ENCODE data around the gene ERP44.
"Not testable (repeated sequence)": the region's sequence is repeated elsewhere in the genome, so short reads cannot be mapped to it uniquely, and the experiment has no call there.

ERP44 gene

GRCh38 chr9:100083448-100084127 is 15.2 kb downstream of the ERP44 start:
- TF ChIP-seq CTCF (IDR thresholded peaks at IDR 0.05): no peak
- Histone ChIP-seq H3K9me3 (no peaks in the 10 kb centered on the region), H3K36me3 (no peaks in the 10 kb centered on the region), H3K4me3 (ENCODE audit: low read depth in 1 of 2, low read length in 1 of 2) (no peak overlapping the region), H3K27ac (no peak overlapping the region), H3K27me3 (no peaks in the 10 kb centered on the region), H3K4me1 (ENCODE audit: control insufficient read depth in 1 of 2, insufficient read depth in 1 of 2, low read depth in 1 of 2, low read length in 1 of 2) (peaks cover 13 to 24% of the 10 kb centered on the region in 2 experiments)

DNA sequence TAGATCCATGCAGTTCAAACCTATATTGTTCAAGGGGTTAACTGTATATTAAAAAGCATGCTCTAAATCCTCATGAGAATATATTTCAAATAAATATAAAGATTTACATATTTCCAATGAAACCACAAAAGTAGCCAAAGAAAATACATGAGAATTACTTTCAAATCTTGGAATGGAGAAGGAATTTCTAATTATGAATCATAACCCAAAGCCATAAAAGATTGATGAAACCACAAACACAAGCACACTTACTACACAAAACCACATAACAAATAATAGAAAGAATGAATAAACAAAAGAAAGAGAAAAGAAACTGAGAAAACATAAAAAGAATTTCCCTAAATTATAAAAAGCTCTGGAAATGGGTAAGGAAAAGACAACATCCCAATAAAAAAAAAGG is 16.0 kb downstream of the ERP44 start:
- H3K4me3 ChIP-seq (ENCODE audit: low read depth in 1 of 2, low read length in 1 of 2): no peak overlapping the region
- H3K36me3 ChIP-seq: no peaks in the 10 kb centered on the region
- H3K27ac ChIP-seq: no peak overlapping the region
- no peak for TF ChIP-seq CTCF (IDR thresholded peaks at IDR 0.05)
- peaks cover 13 to 17% of the 10 kb centered on the region in 2 experiments for H3K4me1 ChIP-seq (ENCODE audit: control insufficient read depth in 1 of 2, insufficient read depth in 1 of 2, low read depth in 1 of 2, low read length in 1 of 2)
- no peaks in the 10 kb centered on the region for H3K9me3 ChIP-seq
- H3K27me3 ChIP-seq: no peaks in the 10 kb centered on the region

GRCh38 chr9:100076256-100076655 is 22.5 kb downstream of the ERP44 start:
- not testable (repeated sequence) for H3K36me3 ChIP-seq; H3K4me1 ChIP-seq (ENCODE audit: control insufficient read depth in 1 of 2, insufficient read depth in 1 of 2, low read depth in 1 of 2, low read length in 1 of 2); H3K4me3 ChIP-seq (ENCODE audit: low read depth in 1 of 2, low read length in 1 of 2); H3K27me3 ChIP-seq; H3K27ac ChIP-seq; H3K9me3 ChIP-seq

- H3K4me1 ChIP-seq (ENCODE audit: control insufficient read depth in 1 of 2, insufficient read depth in 1 of 2, low read depth in 1 of 2, low read length in 1 of 2): no peaks in the 10 kb centered on the region
- H3K4me3 ChIP-seq (ENCODE audit: low read depth in 1 of 2, low read length in 1 of 2): no peak overlapping the region
- H3K9me3 ChIP-seq: no peaks in the 10 kb centered on the region
- no peaks in the 10 kb centered on the region for H3K36me3 ChIP-seq
- H3K27me3 ChIP-seq: no peaks in the 10 kb centered on the region
- no peak for TF ChIP-seq CTCF (IDR thresholded peaks at IDR 0.05)
- H3K27ac ChIP-seq: no peak overlapping the region
Measured at GRCh38 chr9:100074989-100075388, 23.8 kb downstream of the ERP44 start.

GRCh38 chr9:100074093-100074492 is 24.7 kb downstream of the ERP44 start:
- Histone ChIP-seq H3K9me3 (no peaks in the 10 kb centered on the region), H3K4me3 (ENCODE audit: low read depth in 1 of 2, low read length in 1 of 2) (no peak overlapping the region), H3K4me1 (ENCODE audit: control insufficient read depth in 1 of 2, insufficient read depth in 1 of 2, low read depth in 1 of 2, low read length in 1 of 2) (no peaks in the 10 kb centered on the region), H3K27ac (no peak overlapping the region), H3K36me3 (no peaks in the 10 kb centered on the region), H3K27me3 (no peaks in the 10 kb centered on the region)
- no peak for TF ChIP-seq CTCF (IDR thresholded peaks at IDR 0.05)

- no peaks in the 10 kb centered on the region for H3K9me3 ChIP-seq
- no peak for TF ChIP-seq CTCF (IDR thresholded peaks at IDR 0.05)
Measured at GRCh38 chr9:100072805-100073204, 26.0 kb downstream of the ERP44 start.

More at GRCh38 chr9:100072805-100073204, 26.0 kb downstream of the ERP44 start:
- H3K4me1 ChIP-seq (ENCODE audit: control insufficient read depth in 1 of 2, insufficient read depth in 1 of 2, low read depth in 1 of 2, low read length in 1 of 2): no peaks in the 10 kb centered on the region
- no peaks in the 10 kb centered on the region for H3K27me3 ChIP-seq
- no peak overlapping the region for H3K4me3 ChIP-seq (ENCODE audit: low read depth in 1 of 2, low read length in 1 of 2)
- no peak overlapping the region for H3K27ac ChIP-seq
- H3K36me3 ChIP-seq: no peaks in the 10 kb centered on the region
